ENCODE measurements around the gene DUSP2. TPM values are rescaled to one million over a fixed set of nuclear protein-coding genes. Genes with fewer than 3 reads are reported as not detected.
"Not testable (repeated sequence)": the region's sequence is repeated elsewhere in the genome, so short reads cannot be mapped to it uniquely, and the experiment has no call there.

The DUSP2 gene
- polyA plus RNA-seq, 3 donors, result 2.3 to 15.6 (median 7.8) TPM

GRCh38 chr2:96151595-96152303, 6.5 kb upstream of the DUSP2 start:
- H3K27ac ChIP-seq (ENCODE audit: low read depth, low read length), result no peak overlapping the region
- 90 to 93% (median 90%) methylated on average over 9 of the region's 9 CpGs for WGBS, 3 donors

- H3K27ac ChIP-seq (ENCODE audit: low read depth, low read length), result no peak overlapping the region
- 88 to 94% (median 91%) methylated on average over 14 of the region's 14 CpGs for WGBS, 3 donors
Observed at GRCh38 chr2:96150791-96151594, 5.8 kb upstream of the DUSP2 start.

DNA sequence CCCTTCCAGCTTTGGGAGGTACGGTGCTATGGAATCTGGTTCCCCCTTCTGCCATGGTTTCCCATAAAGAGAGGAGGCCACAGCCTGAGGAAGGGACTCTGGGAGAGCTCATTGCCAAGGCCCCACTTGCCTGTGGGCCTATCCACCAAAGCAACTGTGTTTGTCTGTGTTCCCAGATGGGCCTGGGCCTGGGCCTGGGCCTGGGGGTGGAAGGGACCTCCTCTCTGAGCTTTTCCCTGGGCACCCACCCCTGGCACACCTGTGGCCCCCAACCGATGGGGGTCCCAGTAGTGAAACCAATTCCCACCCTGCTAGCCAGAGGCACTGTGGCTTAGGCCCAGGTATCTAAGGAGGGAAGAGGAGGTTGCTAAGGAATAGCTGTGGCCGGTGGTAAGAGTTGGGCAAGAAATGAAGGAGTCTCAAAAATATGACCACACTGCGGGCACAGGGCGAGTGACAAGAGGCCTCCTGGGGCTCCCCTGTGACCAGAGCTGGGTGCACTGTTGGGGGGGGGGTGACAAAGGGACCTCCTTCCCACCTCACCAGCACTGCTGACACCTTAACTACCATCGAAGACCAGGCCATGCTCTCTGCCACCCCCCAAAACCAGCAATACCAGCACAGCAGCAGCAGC, 4.9 kb upstream of the DUSP2 start:
- 84 to 93% (median 86%) methylated on average over 5 to 6 of the region's 6 CpGs for WGBS, 3 donors
- no peak overlapping the region for H3K27ac ChIP-seq (ENCODE audit: low read depth, low read length)

- 32 to 55% (median 46%) methylated on average over 29 of the region's 29 CpGs for WGBS, 3 donors
- no peak overlapping the region for H3K27ac ChIP-seq (ENCODE audit: low read depth, low read length)
Observed at GRCh38 chr2:96148410-96149217, 3.4 kb upstream of the DUSP2 start.

GRCh38 chr2:96147593-96148201, 2.5 kb upstream of the DUSP2 start:
- 77 to 81% (median 79%) methylated on average over 9 of the region's 9 CpGs for WGBS, 3 donors
- H3K27ac ChIP-seq (ENCODE audit: low read depth, low read length), result no peak overlapping the region

DNA sequence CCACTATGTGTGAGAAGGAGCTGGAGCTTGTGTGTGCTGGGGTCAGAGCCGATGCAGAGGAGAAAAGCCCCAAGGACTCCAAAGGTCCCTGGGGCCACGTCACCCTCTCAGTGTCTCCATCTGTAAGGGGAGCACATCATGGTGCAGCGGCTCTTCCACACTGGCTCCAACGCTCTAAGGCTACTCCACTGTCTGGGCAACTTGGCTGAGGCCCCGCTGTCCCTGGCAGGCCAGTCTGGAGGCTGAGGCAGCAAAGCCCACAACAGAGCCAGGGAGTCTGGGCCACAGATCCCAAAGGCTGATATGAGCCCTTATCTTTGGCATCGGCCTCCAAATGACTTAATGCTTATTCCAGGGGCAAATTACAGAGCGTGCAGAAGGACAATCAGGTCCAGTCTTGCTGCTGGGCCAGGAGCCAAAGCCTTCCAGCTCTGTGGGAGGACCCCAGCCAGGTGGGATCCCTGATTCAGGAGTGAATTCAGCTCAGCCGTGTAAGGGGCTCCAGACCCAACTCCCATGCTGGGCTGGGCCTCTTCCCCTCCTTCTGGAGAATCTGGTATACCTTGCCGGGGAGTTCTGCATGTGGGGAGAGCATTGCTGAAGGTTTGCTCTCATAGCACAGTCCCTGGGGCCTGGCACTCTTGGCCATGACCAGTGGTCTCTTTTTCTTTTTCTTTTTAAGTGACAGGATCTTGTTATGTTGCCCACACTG, 1.8 kb upstream of the DUSP2 start:
- no peak overlapping the region for H3K27ac ChIP-seq (ENCODE audit: low read depth, low read length)
- 72 to 80% (median 77%) methylated on average over 9 of the region's 9 CpGs for WGBS, 3 donors

DNA sequence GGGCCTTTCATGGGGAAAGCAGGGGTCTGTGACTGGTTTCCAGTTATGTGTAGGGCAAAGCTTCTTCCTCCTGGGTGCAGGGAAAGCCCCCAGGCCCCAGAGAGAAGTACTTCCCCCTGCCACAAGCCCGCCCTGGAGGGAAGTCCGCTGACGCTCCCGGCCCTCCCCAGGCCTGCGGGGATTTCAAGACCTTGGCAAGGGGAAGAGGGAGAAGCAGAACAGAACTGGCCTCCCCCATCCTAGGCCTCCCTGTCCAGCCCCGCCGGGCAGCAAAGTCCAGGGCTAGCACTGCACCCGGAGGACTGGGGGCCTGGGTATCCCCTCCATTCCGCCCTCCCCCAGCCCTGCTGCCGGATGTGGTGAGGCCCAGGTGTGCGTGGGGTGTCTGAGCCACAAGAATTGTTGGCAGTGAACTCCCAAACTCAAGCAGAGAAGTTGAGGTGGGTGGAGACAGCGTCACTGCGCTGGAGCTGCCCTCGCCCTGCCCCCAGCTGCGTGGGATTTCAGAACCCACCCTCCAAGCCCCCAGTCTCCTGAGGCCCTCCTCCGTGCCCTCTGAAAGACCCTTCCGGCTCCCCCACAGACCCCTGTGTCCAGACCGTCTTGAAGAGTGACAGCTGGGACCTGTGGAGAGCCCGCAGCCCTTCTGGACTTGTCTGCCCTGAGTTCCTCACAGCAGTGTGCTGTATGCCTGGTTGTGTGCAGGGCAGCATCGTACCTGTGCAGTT, 1.1 kb upstream of the DUSP2 start:
- 37 to 74% (median 50%) methylated on average over 20 of the region's 20 CpGs for WGBS, 3 donors

DNA sequence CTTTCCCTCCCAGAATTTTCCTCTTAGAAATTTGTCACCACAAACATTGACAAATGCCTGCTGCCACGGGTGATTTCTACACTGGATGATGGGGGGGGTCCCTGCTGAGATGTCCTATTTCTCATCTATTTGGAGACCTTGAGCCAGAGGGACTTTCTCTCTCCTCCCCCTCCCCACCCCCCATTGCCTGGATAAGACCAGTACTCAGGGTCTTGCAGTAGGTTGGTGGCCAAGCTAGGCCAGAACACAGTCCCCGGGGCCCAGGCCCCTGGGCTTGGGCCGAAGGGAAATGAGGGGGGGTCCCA, 560 bp upstream of the DUSP2 start:
- H3K27ac ChIP-seq (ENCODE audit: low read depth, low read length), result no peak overlapping the region

More for the DNA sequence above, 1.1 kb upstream of the DUSP2 start:
- no peak overlapping the region for H3K27ac ChIP-seq (ENCODE audit: low read depth, low read length)

DNA sequence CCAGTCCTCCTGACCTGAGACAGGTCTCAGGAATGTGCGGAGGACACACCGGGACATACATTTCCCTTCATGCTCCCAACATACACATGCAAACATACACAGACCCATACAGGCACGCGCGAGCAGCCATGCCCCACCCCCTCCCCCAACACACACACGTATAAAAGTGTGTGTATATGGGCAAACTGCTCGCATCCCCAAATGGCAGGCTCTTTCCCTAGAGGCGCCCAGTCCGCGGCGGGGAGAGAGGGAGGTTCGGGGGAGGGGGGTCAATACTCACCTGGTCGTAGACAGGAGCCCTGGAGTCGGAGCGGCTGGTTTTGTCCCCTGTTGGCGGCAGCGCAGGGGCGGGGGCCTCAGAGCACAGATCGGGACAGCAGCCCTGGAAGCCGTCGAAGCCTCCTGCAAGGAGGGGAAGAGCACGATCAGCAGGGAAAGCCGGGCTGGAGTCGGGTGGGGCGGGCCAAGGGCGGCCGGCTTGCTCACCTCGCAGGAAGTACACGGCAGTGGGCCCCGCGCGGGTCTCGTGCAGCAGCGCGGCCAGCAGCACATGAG, 682 bp downstream of the DUSP2 start:
- WGBS, 3 donors, result 6 to 12% (median 10%) methylated on average over 26 to 35 of the region's 35 CpGs
- no peak overlapping the region for H3K27ac ChIP-seq (ENCODE audit: low read depth, low read length)

More for the DNA sequence above, 560 bp upstream of the DUSP2 start:
- 22 to 49% (median 40%) methylated on average over 3 of the region's 3 CpGs for WGBS, 3 donors

DNA sequence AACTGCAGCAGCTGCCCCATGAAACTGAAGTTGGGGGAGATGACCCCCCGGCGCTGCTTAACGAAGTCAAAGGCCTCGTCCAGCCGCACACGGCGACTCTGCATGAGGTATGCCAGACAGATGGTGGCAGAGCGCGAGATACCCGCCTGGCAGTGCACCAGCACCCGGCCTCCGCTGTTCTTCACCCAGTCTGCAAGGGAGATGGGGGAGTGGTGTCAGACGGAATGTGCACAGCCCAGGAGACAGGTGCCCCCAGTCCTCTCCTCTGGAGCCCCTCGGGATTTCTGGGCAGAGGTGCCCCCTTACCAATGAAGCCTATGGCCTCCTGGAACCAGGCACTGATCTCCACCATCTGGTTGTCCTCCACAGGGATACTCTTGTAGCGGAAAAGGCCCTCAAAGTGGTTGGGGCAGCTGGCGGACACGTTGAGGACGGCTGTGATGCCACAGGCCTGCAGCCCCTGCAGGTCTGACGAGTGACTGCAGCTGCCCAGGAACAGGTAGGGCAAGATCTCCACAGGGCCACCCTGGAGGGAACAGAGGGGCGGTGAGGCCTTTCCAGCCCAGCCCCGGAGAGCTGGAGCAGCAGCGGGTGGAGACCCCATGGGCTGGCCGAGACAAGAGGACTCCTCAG, 1.3 kb downstream of the DUSP2 start:
- no peak overlapping the region for H3K27ac ChIP-seq (ENCODE audit: low read depth, low read length)
- WGBS, 3 donors, result 60 to 87% (median 84%) methylated on average over 23 of the region's 23 CpGs

- WGBS, 3 donors, result 81 to 85% (median 83%) methylated on average over 10 of the region's 10 CpGs
- no peak overlapping the region for H3K27ac ChIP-seq (ENCODE audit: low read depth, low read length)
Observed at GRCh38 chr2:96143231-96143847, 1.9 kb downstream of the DUSP2 start.

DNA sequence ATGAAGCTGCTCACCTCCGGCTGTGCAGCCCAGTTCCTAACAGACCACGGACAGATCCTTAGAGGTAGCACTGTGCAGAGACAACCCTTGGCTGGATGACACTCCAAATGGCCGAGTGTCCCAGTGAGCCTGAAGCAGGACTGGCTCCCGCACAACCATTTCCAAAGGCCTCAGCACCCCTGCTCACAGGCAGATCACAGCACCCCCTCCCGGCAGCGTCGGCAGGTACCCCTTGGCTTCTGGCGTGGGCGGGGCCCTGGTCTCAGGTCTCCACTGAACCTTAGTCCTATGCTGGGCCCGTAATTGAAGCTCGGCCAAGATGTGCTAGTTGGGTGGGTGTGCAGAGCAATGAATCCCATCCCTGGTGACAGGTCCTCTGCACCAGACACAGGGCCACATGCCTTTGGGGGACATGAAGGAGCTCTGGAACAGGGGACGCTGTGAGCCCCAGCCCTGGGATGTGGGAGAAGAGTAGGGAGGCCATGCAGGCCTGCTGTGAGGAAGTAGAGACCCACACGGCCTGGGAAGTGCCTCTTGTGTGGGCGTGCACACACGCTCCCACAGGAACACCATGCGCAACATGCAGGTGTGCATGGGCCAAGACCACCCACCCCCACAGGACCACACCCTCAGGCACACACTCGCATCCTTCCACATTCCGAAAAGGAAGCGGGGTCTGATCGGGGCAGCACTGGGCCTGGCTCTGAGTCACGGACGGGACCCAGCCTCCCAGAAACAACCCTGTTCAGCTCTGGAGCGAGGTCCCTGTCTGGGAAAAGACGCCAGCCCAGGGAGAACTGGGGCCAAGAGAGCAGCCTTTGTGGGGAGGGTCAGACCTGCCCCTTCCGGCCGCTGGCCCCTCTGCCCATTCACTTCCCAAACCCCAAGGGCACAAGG, 2.8 kb downstream of the DUSP2 start:
- no peak overlapping the region for H3K27ac ChIP-seq (ENCODE audit: low read depth, low read length)
- WGBS, 3 donors, result 81 to 86% (median 83%) methylated on average over 26 of the region's 26 CpGs

- WGBS, 3 donors, result 97 to 99% (median 98%) methylated on average over 5 of the region's 5 CpGs
- H3K27ac ChIP-seq (ENCODE audit: low read depth, low read length), result not testable (repeated sequence)
Observed at GRCh38 chr2:96141624-96141967, 3.6 kb downstream of the DUSP2 start.

DNA sequence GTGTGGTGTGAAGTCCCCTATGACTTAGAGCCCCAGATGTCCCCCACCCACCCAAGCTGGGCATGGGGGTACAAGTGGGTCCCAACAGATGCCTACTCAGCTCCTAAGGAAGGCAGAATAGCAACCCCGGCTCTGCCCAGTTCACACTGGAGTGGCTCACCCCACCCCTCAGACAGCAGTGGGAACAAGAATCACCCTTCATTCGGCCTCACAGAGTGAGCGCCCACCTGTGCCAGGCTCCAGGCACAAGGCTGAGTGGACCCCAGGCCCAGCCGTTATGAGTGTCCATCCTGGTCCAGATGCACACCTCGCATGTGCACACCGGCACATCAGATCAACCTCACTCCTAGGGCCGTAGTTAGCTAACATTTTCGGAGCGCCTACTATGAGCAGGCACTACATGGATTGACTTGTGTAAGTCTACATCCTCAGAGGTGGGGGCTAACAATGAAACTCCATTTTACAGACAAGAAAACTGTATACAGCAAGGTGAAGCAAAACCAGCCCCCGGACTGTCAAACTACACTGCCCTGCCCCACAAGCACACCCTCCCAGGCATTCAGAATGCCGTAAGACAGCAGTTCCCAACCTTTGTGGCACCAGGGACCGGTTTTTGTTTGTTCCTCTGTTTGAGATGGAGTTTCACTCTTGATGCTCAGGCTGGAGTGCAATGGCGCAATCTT, 4.2 kb downstream of the DUSP2 start:
- 90 to 93% (median 92%) methylated on average over 11 to 13 of the region's 13 CpGs for WGBS, 3 donors
- H3K27ac ChIP-seq (ENCODE audit: low read depth, low read length), result no peak overlapping the region
